Measurements from ENCODE around the gene C20orf204. TPM values are rescaled to one million over a fixed set of nuclear protein-coding genes. Genes with fewer than 3 reads are reported as not detected.

Gene C20orf204
- total RNA-seq, 2 experiments from 2014 or later, result 2.8 to 4.7 TPM

GRCh38 chr20:64023361-64024140 is 12.4 kb upstream of the C20orf204 start:
- DNase-seq, result no peak
- H3K4me1 Mint-ChIP-seq (ENCODE audit: low read depth), result no peaks in the 10 kb centered on the region
- TF ChIP-seq, protein P1, sequence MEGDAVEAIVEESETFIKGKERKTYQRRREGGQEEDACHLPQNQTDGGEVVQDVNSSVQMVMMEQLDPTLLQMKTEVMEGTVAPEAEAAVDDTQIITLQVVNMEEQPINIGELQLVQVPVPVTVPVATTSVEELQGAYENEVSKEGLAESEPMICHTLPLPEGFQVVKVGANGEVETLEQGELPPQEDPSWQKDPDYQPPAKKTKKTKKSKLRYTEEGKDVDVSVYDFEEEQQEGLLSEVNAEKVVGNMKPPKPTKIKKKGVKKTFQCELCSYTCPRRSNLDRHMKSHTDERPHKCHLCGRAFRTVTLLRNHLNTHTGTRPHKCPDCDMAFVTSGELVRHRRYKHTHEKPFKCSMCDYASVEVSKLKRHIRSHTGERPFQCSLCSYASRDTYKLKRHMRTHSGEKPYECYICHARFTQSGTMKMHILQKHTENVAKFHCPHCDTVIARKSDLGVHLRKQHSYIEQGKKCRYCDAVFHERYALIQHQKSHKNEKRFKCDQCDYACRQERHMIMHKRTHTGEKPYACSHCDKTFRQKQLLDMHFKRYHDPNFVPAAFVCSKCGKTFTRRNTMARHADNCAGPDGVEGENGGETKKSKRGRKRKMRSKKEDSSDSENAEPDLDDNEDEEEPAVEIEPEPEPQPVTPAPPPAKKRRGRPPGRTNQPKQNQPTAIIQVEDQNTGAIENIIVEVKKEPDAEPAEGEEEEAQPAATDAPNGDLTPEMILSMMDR (IDR thresholded peaks at IDR 0.05), result no peak
- peaks cover 50% of the 10 kb centered on the region for H3K36me3 Mint-ChIP-seq (ENCODE audit: low read depth)
- ChIA-PET POLR2A (interaction anchor here (0.6 to 1.0 kb wide), 2 partner anchors 12 to 505 kb away, joined by 3 to 5 read pairs; partner anchors contain the start of gene C20orf204), CTCF (no interaction called here)
- no peaks in the 10 kb centered on the region for H3K9me3 Mint-ChIP-seq
- no peak for ATAC-seq
- H3K27me3 Mint-ChIP-seq, result no peaks in the 10 kb centered on the region
- H3K4me3 Mint-ChIP-seq, result no peak overlapping the region
- intact Hi-C loops (cut with micrococcal nuclease), result no loop called here
- H3K27ac Mint-ChIP-seq, result no peak overlapping the region

GRCh38 chr20:64024141-64024990 is 11.6 kb upstream of the C20orf204 start:
- Mint-ChIP-seq H3K27me3 (no peaks in the 10 kb centered on the region), H3K4me1 (ENCODE audit: low read depth) (no peaks in the 10 kb centered on the region), H3K4me3 (no peak overlapping the region), H3K36me3 (ENCODE audit: low read depth) (peaks cover 46% of the 10 kb centered on the region), H3K27ac (no peak overlapping the region), H3K9me3 (no peaks in the 10 kb centered on the region)
- no peak for DNase-seq
- ChIA-PET CTCF (no interaction called here), POLR2A (interaction anchor here (0.6 to 1.0 kb wide), 2 partner anchors 119 to 506 kb away, joined by 3 read pairs; no protein-coding TSS in a partner anchor)
- no peak for ATAC-seq
- intact Hi-C loops (cut with micrococcal nuclease), result no loop called here
- TF ChIP-seq, protein P1 (IDR thresholded peaks at IDR 0.05), result no peak

DNA sequence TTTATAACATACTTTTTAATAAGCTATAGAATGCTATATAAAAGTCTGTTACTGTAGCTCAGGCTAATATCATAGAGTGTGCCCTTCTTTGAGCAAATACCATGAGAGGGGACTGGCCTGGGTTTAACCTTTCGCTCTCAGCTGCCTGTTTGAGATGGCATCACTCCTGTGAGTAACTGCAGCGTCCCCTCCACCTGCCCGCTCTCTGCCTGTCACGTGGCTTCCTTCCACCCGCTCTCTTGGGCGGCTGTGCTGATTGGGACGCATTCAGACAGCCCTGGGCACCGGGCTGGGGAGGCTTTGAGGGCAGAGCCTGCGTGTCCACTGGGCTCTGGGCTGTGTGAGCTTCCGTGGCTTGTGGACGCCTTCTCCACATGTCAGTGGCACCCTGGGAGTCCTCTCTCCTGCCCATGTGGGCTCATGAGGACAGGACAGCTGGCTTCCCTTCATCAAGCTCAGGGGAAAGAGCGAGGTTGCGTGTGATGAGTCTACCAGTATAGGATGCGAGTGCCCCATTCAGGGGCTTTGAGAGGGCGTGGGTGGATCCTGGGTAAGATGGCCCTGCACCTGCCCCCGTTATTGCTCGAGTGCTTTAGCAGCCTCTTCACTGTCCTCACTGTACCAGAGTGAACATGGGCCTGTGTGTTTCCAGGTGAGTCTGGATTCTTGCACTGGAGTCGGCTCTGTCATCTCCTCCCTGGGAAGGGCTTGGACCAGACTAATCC is 10.7 kb upstream of the C20orf204 start:
- no peak overlapping the region for H3K27ac Mint-ChIP-seq
- ChIA-PET CTCF (no interaction called here), POLR2A (interaction anchor here (1.0 kb wide), 1 partner anchor 119 kb away, joined by 3 read pairs; no protein-coding TSS in a partner anchor)
- ATAC-seq, result no peak
- no peak overlapping the region for H3K4me3 Mint-ChIP-seq
- no peaks in the 10 kb centered on the region for H3K4me1 Mint-ChIP-seq (ENCODE audit: low read depth)
- intact Hi-C loops (cut with micrococcal nuclease), result no loop called here
- DNase-seq, result no peak
- H3K9me3 Mint-ChIP-seq, result no peaks in the 10 kb centered on the region
- TF ChIP-seq, protein P1 (IDR thresholded peaks at IDR 0.05), result no peak
- peaks cover 46% of the 10 kb centered on the region for H3K36me3 Mint-ChIP-seq (ENCODE audit: low read depth)
- no peaks in the 10 kb centered on the region for H3K27me3 Mint-ChIP-seq

- TF ChIP-seq, protein P1 (IDR thresholded peaks at IDR 0.05), result no peak
- ATAC-seq, result no peak
- ChIA-PET CTCF (interaction anchor here (1.5 kb wide), 1 partner anchor 32 kb away, joined by 3 read pairs; no protein-coding TSS in a partner anchor), POLR2A (no interaction called here)
- Mint-ChIP-seq H3K27me3 (no peaks in the 10 kb centered on the region), H3K36me3 (ENCODE audit: low read depth) (peaks cover 49% of the 10 kb centered on the region), H3K27ac (no peak overlapping the region), H3K4me1 (ENCODE audit: low read depth) (no peaks in the 10 kb centered on the region), H3K4me3 (no peak overlapping the region), H3K9me3 (no peaks in the 10 kb centered on the region)
- intact Hi-C loops (cut with micrococcal nuclease), result no loop called here
- DNase-seq, result no peak
Measured at GRCh38 chr20:64025826-64026412, 10.1 kb upstream of the C20orf204 start.

Measured in activated CD8-positive, alpha-beta T cell treated with anti-CD3 and anti-CD28 coated beads for 36 hours (primary cell).